IPS-NIHi7 (cell line): ENCODE results near the gene TEX261.
"Not testable (repeated sequence)": the region's sequence is repeated elsewhere in the genome, so short reads cannot be mapped to it uniquely, and the experiment has no call there.

Source experiments
- DNase-seq: peaks from one replicate; pipeline ENCODE4 v3.0.0; 2012; ENCODE audit warnings: mixed read lengths; ENCODE audit errors: extremely low spot score

Gene TEX261

DNA sequence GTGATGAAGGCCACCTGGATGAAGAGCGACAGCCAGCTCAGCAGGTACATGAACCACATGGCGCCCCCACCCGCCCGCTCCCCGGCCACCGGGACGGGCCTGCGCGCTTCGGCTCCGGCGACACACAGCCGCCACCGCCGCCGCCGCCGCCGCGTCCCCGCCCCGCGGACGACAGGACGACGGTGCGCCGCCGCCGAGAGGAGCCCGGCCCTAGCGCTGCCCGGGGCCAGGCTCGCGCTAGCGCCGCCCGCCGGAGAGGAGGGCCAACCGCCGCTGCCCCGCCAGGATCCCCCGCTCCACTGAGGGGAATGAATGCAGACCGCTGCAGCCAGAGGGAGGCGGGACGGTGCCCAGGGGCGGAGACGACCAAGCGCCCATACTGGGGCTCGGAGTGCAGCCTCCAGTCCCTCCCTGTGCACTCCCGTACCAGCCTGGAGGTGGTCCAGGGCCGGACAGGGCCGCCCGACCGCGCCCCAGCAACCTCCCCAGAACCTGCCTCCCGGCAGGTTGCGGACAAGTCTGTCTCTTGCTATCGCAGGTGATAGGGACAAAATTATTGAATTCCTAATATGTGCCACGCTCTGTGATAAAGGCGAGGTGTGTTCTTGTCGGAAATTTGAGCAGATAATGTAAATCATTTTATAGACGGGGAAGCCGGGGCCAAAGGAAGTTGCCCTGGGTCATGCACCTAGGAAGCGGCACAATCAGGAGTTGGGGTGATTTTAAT lies at the start of gene TEX261:
Gene TEX261 (minus strand): TSS at position 175 of the 727 bp plus-strand sequence. CDS start 116 bp downstream, at position 59.
- peak; percentile 95 for DNase-seq

DNA sequence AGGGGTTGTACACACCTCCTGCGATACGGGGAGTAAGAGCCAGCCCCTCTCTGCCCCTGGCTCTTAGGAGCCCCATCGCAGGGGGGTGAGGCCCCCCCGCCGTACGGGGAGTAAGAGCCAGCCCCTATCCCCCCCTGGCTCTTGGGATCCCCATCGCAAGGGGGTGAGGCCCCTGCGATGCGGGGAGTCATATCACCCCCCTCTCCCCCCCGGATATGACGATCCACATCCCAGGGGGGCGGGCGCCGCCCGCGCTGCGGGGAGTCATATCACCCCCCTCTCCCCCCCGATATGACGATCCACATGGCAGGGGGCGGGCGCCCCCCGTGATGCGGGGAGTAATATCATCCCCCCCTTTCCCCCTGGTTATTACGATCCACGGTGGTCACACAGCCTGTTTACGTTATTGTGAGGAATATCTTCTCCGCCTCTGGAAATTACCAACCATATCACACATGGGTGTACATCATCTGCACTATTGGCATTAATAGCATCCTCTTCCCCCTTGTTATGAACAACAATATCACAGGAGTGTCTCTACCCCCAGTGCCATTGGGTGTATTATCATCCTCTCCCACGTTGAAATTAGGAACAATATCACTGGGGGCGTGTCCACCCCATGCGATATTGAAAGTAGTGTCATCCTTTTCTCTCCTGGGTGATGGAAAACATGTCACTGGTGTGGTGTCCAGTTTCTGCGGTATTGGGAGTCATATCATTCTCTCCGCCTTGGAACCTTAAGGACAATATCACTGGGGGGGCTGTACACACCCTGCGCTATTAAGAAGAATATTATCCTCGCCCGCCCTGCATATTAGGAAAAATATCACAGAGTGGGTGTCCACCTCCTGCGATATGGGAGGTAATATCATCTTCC lies 49.1 kb upstream of the TEX261 start:
- no peak for DNase-seq

DNA sequence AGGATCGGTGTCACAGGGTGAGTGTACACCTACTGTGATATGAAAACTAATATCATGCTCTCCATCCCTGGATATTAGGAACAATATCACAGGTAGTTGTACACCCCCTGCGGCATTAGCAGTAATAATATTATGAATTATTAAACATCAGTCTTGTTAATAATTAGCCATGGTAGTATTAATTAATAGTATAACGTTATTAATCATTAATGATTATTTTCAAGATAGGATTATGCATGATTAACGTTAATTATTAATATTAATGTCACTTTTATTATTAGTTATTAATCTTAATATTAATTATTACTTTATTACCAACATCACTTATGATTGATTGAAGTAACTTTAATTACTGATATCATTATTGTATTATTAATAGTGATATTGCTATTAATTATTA lies 47.6 kb upstream of the TEX261 start:
- no peak for DNase-seq

DNA sequence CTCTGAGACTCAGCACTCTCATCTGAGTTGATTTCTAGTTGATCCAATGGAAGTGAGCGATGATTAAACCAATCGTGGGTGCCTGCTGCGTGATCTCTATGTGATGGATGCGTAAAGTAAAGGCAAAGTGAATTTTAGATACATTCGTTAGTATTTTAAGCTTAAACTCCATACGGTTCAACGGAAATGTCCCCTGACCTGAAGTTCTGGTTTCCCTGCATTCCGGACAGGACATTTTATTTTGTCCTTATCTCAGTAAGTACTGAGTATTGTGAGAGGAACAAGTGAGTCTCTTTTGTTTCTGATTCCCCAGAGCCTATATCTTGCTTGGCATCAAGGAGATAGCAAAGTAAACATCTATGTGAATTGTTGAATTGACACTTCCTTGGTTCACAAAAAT lies 41.6 kb upstream of the TEX261 start:
- not testable (repeated sequence) for DNase-seq

DNA sequence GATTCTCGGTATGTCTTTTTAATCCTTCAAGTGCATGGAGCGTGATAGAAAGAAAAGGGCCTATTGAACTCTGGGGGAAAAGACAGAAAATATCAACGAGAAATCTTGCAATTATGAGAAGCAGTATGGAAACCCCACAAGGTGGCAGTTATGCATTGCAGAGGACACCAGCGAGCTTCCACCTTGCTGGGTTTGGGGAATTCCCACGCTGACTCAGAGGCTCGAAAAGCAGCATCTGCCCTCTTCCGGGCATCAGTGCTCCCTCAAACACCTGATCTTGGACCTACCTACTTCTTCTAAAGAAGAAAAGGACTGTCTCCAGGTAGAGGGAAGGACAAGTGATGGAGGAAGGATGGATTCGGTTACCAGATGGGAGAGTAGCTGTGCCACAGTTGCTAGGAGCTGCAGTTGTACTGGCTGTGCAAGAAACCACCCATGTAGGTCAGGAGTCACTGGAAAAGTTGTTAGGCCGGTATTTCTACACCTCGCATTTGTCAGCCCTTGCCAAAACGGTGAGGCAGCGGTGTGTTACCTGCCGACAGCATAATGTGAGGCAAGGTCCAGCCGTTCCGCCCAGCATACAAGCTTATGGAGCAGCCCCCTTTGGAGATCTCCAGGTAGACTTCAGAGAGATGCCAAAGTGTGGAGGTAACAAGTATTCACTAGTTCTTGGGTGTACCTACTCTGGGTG lies 29.0 kb upstream of the TEX261 start:
- not testable (repeated sequence) for DNase-seq

DNA sequence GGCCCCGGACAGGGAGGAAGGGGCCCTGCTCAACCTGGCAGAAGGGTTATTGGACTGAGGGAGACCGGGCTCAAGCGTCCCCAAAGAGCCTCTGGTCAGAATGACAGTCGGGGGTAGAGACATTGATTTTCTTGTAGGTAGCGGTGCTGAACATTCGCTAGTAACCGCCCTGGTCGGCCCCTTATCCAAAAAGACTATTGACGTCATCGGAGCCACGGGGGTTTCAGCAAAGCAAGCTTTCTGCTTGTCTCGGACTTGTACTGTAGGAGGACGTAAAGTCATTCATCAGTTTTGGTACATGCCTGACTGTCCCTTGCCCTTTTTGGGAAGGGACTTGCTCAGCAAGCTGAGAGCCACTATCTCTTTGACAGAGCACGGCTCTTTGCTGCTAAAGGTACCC lies 26.7 kb upstream of the TEX261 start:
- DNase-seq, result not testable (repeated sequence)

DNA sequence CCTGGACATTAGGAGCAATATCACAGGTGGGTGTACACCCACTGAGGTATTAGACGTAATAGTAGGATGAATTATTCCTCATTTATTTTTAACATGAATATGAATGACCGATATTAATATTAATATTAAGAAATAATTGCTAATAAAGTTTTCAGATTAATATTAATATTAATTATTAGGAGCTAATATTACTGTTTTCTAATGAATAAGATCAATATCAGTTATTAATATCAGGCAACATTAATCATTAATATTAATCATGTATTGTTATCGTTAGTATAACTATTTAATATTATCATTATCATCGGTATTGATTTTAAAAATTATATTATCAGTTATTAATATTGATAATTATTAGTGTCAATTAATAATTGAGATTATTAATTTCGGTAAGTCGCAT lies 25.3 kb upstream of the TEX261 start:
- DNase-seq, result not testable (repeated sequence)

DNA sequence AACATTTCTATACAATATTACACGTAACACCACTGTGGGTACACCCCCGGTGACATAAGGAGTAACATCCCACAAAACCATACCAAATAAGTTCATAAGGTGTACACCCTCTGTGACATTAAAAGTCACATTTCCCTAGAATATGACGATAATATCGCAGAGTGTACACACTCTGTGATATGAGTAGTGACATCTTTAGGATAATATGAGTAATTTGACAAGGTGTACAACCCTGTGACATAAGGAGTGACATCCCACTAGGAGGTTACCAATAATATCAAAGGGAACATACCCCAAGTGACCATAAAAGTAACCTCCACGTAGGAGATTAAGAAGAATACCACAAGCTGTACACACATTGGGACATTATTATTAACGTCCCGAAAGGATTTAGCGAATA lies 24.0 kb upstream of the TEX261 start:
- DNase-seq, result no peak

DNA sequence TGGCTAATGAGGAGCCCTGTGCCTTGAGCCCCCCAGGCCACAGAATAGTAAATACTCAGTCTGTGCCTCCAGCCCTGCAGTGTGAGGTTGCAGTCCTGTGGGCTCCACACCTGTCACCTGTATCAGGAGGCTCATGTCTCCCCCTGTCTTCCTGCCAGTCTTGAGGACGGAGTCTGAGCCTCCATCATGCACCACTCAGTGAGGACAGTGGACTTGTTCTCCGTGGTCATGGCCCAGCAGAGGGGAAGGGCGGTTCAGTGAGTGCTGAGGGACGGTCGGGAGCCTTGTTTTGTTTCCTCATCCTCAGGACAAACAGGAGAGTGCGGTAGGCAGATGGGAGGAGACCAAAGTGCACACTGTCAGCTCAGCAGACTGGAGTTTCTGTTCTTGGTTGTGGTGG lies 17.1 kb upstream of the TEX261 start:
- DNase-seq, result not testable (repeated sequence)

DNA sequence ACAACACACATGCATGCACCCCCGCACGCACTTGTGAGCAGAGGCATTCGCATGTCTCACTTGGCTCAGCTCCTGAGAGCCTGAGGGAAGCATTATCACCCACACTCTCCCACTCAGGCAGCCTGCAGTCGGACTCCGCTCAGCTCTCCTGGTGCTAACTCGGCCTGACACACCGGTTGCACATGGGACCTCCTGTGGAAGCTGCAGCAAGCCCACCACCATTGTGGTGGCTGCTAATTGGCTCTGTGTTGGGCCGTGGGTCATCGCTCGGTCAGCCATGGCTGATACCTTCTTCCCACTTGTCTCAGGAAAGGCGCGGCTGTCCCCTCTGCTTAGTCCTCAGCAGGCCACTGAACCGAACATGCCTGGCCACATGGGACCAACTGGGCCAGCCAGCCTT lies 13.7 kb upstream of the TEX261 start:
- DNase-seq, result no peak

DNA sequence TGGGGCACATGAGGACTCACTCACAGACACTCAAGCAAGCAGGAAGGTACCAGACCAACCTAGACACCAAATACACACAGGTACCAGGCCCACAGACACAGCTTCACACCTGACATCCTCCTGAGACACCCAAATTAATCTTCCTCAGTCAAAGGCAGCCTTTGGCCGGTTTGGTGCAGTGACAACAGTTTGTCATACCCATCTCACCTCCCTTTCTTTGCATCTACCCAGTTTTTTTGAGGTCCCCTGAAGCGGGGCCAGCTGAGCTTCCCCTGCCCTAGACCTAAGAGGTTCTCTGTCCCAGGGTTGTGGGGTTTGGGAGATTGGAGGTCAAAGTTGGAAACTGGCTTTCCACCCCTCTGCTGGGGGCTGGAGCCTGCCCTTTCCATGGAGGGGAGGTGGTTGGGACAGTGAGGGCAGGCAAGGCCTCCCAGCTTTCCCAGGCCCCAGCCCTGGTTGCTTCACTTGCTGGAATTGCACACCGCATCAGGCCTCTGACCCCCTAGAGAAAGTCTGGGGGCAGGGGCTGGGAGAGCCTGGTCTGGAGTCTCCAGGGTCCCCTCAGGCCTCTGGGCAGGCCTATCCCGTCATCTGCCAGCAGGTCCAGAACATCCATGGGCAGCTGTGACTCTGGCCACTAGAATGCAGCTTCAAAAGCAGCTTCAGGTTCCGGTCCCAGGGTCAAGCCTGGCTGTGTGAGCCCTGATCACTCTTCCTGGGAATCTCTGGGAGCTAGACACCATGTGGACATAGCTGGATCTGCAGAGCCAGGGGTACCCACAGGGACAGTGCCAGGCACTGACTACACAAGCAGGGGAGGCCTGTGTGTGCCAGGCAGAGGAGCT lies 12.5 kb upstream of the TEX261 start:
- DNase-seq, result no peak

DNA sequence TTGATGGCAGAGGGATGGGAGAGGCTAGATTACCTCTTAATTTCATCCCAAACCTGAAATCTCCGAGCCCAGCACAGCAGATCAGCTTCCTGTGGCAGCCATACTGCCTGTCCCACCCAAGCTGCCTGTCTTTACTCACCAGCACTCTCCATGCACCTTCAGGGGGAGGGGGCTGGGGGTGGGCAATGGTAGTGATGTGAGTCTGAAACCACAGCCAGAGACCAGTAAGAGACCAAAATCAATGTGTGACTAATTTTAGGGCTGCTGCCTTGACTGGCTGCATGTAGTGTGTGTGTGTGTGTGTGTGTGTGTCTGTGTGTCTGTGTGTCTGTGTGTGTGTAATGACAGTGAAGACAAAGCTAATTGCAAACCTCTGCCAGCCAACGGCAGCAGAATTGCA lies 11.7 kb upstream of the TEX261 start:
- no peak for DNase-seq

DNA sequence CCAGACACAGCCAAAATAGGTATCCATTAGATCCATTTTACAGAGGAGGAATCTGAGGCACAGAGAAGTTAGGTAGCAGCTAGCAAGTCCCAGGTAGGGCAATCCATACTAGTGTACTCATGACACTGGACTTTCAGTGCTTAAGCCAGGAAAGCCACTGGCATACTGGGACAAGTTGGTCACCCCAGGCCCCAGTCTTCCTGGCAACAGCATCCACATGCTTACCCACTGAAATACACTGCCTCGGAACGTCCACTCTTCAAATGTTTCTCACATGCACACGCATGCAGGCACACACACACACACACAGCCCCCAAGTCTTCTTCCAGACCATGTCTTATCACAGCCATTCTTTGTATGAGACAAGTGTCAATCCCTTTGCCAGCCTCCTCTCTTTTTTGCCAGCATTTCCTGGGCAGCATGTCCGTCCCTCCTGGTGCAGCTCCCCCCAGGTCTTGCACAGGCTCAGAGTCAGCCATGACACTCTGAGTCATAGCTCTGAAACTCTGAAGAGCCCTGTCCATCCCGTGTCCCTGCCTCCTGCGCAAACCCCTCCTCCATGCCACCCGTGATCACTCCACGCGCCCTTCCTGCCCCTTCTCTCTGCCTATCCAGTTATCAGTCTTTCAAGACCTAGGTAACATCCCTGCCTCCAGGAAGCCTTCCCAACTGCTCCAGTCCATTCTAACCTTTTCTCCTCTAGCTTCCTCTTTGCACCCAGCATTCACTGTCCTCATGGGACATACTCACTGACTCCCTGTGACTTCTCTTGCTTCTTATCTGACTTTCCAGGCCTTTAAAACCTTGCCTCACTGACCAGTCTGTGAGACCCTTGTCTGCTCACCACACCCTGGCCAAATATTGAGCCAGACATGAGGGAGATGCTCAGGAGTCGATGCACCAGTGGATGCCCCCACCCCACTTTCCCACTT lies 10.9 kb upstream of the TEX261 start:
- DNase-seq, result no peak

DNA sequence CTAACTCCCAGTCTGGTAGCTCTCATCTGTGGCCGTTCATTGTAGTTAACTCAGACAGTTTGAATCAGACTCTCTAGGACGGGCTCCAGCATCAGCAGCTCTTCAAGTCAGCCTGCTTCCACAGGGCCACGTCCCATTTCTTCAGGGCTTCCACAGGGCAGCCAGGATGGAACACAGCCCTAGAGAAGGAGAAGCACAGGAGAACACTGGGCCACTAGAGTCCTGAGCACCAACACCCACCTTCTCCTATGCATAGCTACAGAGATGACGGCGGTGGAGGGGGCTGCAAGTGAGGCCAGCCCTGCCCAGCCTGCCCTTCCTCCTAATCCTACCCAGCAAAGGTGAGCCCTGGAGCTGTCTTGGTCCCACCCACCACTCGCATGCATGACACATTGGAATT lies 10.2 kb upstream of the TEX261 start:
- DNase-seq, result no peak

DNA sequence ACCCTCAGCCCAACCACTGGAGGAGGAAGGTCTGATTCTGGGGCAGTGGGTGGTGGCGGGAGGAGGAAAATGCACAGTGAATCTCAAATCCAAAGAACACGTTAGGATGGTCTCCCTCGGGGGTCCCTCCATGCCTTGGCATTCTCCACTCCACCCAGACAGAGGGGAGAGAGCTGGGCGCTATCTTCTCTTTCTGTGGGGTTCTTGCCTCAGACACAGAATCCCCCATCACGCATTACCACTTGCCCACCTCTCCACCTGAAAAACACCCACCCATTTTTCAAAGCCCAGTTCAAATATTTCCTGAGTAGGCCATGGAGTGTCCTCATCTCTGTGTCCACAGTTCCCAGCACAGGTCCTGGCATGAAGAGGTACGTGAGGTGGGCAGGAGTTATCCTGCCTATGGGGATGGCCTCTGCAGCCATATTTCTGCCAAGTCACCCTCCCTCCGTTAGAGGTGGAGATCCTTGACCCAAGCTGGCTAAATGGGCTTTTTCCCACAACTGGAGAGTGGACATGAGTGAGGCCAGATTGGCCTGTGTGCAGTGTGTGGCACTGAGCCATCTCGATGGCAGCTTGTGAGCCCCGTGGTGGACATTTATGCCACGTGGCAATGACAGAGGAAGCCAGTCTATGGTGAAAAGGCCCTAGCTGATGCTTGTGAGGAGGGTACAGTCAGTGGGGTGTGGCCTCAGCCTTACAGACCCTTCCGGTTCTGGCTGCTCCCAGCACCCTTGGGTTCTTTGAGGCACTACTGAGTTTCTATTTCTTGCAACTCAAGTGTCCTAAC lies 9.5 kb upstream of the TEX261 start:
- DNase-seq, result no peak

DNA sequence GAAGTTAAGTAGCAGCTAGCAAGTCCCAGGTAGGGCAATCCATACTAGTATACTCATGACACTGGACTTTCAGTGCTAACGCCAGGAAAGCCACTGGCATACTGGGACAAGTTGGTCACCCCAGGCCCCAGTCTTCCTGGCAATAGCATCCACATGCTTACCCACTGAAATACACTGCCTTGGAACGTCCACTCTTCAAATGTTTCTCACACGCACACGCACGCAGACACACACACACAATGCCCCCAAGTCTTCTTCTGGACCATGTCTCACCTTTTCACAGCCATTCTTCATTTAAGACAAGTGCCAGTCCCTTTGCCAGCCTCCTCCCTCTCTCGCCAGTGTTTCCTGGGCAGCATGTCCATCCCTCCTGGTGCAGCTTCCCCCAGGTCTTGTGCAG lies 8.7 kb upstream of the TEX261 start:
- DNase-seq, result no peak

DNA sequence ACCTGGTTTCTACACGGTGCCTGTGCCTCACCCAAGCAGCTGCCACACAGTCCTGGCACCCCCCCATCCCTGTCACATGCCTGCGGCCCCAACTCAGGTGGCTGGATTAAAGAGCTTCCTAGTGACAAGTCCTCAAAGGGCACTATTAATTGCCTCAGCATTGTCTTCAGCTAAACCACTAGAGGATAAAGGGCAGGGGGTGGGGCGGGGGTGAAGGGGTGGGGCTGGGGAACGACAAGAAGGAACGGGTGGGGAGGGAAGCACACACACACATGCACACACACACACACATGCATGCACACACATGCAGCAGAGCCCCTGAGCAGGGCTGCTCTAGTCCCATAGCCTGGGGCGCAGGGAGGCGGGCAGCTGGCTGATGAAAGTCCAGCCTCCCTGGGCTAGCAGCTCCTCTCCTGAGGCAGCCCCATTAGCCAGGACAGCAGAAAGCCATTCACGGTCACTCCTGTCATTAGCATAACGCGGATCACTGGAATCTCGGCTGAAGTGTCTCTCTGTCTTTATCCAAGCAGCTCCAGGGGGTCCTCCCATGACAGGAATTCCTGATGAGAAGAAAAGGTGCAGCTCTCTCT lies 7.4 kb upstream of the TEX261 start:
- DNase-seq, result peak; percentile 68

DNA sequence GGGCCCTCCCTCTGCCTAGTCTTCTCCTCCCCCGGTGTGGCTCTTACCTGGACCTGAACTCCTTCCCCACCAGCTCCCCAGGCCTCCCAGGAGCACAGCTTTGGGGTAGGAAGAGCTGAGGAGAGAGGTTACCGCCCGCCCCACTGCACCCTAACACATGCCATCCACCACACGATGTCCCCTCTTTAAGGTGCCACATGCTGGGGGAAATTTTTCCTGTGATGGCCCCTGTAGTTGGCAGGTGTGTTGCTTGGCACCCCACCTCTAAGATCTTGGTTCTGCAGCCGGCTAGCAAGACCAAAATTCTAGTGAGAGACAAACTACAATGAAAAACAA lies 6.9 kb upstream of the TEX261 start:
- no peak for DNase-seq
